Pulmonary artery endothelial cell (primary cell): ENCODE measurements around the gene PRKCQ. TPM values are rescaled to one million over a fixed set of nuclear protein-coding genes. Genes with fewer than 3 reads are reported as not detected.
"Not testable (repeated sequence)": the region's sequence is repeated elsewhere in the genome, so short reads cannot be mapped to it uniquely, and the experiment has no call there.

Experiments
- DNase-seq: peaks from one replicate; pipeline ENCODE4 v3.0.0-alpha.2; 2011; ENCODE audit warnings: low read depth, low spot score
- total RNA-seq: library from RNA; depleted of rRNA; stranded (reverse); fragments of >200 nt; gene quantifications from 2 replicates; pipeline ENCODE4 v1.2.3, GENCODE V29; 2014

The PRKCQ gene
- total RNA-seq, 1 donor from 2014 or later, result 0.33 TPM

DNA sequence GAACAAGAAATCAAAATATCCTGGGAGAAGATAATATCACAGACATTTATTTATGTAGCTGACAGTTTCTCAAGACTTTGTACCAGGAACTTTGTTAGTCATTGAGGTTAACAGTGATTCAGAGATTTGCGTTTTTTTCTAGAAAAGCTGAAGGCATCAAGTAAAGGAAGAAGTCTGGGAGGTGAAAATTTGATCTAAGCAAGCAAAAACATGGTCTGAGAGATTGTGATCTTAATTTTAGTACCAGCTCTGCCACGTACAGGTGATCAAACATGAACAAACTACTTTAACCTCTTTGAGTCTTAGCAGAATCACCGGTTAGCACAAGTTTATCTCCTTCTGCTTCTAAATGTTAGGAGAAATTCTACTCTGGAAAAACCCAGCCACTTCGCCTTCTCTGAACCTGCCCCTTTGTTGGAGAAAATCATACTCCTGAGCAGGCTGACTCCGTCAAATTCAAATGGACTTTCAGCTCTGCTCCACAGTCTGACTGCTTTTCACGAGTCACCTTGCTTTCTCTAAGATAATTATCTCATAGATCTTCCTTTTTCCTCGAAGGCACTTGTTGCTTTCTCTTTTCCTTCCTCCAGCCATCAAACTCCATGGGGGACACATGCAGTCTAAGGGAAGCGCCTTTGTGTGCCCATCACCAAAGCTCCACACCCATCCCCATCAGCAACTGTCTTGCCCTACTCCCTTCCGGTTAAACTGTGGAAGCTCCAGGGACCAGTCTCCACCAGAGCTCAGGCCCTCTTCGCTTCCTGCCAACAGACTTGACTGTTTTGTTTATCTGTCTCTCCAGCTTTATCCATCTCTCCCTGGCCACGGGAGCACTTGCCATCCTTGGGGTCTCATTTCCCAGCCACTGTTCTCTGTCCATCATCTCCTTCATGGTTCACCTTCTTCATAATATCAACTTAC is 86.3 kb downstream of the PRKCQ start:
- DNase-seq, result no peak

DNA sequence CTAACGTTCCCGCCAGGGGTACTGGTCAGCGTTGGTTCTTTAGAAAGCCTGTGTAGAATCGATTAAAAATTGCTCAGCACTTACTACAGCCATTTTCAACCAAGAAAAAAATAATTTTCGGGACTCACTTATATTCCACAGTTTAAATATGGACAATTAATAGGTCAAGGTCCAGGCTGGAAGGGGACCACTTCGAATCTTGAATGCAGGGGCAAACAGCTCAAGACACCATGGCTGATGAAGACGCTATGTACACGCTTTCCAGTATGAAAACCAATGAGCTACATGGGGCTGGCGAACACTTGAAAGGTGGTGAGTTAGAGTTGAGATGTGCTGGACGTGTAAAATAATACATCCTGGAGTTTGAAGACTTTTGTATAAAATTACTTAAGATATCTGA is 87.2 kb downstream of the PRKCQ start:
- DNase-seq, result no peak

DNA sequence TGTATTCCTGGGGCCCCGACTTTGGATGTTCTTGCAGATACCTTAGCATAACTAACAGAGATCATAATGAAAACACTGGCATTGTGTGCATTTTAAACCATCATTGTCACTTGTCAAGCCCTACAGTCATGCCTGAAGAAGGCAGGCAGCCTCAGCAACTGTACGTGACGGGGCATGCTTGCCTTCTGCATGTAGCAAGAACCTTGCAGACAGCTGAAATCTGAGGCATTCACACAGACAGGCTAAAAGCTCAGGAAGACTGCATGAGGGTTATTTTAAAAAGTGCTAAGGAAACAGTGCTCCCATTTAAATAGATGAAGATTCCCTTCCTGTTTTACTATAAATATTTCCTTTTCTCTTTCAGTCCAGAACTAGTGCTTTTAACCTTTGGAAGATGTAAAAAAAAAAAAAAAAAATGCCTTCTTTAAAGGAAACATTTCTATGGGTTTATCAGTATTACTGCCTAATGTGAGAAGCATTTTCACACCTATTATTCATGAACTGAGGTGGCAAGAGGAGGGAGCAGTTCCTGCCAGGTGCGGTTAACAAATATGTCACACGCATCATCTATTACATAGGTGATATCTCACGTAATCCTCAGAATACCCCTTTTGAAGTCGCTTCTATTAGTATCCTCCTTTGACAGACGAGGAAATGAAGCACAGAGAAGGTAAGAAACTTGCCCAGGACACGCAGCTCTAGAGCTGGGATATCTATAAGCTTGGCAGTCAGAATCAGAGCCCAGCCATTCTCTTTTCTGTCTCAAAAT is 88.1 kb downstream of the PRKCQ start:
- DNase-seq, result no peak

DNA sequence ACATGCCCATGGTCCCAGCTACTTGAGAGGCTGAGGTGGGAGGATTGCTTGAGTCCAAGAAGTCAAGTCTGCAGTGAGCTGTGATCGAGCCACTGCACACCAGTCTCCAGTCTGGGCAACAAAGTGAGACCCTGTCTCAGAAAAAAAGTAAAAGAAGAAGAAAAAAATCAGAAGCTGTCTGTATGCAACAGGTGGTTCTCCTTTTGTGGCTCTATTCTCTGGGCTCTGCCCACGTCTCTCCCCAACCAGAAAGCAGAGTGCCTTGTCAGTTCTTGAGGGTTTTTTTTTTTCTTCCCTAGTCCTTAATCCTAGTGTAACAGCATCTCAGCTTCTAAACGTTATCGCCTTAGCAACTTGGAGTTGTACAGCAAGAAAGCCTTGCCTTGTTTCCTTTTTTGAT is 89.5 kb downstream of the PRKCQ start:
- DNase-seq, result no peak

DNA sequence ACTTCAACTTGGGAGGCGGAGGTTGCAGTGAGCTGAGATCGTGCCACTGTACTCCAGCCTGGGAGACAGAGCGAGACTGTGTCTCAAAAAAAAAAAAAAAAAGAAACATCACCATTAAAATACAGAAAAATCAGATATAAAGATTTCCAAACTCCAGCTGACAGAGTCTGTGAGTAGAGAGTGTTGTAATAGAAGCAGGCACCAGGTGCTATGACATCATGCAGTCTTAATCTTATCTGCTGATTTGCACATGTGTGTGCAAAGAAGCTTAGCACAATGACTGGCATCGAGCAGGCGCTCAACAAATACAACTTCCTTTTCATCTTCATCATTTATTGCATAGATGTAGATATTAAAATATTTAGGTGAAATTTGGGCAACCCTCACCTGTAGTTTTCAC is 92.2 kb downstream of the PRKCQ start:
- no peak for DNase-seq

DNA sequence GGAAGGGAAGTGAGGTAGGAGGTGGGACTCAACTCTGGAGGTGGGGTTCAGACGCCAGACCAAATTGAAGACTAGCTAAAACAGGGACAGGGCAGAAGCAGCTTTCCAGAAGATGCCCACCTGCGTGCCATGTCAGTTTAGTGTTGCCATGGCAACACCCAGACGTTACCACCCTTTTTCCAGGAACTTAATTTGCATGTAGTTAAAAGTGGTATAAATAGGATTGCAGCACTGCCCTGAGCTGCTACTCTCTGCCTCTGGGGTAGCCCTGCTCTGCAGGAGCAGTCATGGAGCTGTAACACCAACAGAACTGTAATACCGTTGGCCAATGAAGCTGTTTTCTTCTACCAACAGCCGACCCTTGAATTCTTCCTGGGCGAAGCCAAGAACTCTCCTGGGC is 93.8 kb downstream of the PRKCQ start:
- no peak for DNase-seq

DNA sequence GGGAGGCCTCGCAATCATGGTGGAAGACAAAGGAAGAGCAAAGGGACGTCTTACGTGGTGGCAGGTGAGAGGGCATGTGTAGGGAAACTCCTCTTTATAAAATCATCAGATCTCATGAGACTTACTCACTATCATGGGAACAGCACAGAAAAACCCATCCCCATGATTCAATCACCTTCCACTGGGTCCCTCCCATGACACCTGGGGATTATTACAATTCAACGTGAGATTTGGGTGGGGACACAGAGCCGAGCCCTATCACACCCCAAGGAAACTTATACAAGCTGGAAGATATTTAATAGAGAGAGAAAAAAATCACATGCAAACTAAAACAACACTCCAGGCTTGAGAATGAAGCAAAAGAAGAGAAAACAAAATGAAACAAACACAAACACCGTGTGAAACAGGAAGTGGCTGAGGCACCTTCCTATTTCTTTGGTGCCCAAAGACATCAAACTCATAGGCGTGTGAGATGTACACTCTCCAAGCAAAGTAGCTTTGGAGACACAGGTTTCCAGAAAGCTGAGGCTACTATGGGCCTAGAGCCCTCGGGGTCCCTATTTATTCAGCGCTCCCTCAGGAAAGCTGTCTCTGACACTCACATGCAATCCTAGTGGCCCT is 97.2 kb downstream of the PRKCQ start:
- no peak for DNase-seq

DNA sequence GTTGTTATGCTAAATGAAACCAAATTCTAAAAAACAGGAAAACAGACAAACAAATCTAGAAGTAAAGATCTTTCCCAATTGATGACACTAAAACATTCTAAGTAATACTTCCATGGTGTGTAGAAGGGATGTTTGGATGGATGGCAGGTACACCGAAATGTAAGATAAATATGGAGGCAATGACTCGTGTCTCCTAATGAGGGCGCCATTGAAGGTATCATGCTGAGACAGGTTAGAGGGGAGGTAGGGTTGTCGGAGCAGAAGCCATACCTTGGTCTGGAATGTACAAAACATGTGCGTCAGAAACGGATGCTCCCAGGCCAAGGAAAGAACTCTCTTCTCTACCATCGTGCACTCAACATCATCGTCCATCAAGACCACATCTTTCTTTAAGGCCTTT is 101.4 kb downstream of the PRKCQ start:
- no peak for DNase-seq

DNA sequence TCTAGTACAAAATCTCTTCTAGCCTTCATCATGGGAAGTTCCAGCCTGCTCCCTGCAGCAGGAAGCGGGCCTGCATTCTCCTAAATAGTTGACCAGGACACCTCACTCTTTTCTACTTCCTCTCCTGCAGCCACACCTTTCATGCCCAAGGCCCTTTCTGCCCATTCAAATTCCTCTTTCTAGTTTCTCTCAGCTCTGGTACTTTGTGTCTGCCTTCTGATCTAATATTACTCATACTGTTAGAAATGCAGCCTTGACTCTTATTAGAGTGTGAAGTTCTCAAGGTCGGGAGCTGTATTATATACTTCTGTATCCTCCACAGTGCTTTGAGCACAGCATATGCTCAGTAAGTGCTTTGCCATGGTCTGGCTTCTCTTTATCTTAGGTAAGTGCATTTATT is 103.1 kb downstream of the PRKCQ start:
- DNase-seq, result no peak

DNA sequence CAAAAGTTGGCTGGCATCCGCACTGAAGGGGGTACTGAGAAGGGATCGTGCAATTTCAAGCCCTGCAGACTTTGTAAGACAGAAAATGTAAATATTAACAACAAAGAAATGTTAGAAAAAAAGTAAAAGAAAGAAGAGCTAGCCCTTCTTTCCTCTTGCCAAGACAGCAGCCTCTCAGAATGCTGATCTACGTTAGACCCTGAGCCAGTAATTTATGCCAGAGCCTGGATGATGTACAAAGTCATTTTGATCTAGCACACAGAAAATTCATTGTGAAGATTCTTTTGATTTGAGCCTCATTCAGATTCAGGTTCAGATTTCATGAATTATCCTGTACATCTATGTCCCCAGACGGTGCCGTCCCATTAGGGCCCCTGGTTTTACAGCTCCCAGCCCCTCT is 105.2 kb downstream of the PRKCQ start:
- DNase-seq, result no peak

DNA sequence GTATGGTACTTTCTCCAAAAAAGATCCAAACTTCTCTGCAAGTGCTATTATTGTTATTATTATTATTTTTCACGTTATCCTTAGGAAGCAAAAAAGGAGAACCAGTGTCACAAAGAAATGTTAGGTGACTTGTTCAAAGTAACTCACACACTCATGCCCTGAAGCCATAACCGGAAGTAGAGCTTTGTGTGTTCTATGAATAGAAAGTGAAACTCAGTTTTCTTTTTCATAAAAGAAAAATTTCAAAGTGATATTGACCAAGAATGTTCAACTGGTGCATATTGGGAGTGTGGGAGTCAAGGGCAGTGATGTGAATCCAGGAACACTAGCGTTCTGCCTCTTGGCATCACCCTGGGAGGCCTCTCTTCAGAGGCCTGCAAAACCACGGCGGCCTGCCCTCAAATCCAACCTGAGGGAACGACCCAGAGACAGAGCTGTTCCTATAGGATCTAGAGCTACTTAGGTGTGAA is 106.1 kb downstream of the PRKCQ start:
- DNase-seq, result no peak

DNA sequence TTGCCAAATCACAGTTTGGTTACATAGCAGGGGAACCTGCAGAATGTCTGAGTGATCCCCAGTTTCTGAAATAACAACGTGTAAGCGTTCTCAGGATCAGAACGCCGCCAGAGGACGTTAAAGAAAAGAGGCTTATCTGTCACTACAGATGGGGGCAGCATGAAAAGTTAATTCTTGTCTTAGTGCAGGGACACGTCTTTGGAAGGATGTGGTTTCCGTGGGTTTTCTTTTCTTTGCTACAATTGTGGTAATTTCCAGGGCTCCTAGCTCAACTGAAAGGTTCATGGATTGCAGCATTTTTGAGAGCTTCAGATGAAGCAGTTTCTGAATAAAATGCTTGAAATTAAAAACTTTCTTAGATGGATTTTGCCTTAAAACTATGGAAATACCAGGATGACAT is 106.6 kb downstream of the PRKCQ start:
- no peak for DNase-seq

DNA sequence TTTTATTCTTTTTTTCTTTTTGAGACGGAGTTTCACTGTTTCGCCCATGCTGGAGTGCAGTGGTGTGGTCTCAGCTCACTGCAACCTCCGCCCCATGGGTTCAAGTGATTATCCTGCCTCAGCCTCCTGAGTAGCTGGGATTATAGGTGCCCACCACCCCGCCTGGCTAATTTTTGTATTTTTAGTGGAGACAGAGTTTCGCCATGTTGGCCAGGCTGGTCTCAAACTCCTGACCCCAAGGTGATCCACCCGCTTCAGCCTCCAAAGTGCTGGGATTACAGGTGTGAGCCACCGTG is 107.4 kb downstream of the PRKCQ start:
- DNase-seq, result not testable (repeated sequence)

DNA sequence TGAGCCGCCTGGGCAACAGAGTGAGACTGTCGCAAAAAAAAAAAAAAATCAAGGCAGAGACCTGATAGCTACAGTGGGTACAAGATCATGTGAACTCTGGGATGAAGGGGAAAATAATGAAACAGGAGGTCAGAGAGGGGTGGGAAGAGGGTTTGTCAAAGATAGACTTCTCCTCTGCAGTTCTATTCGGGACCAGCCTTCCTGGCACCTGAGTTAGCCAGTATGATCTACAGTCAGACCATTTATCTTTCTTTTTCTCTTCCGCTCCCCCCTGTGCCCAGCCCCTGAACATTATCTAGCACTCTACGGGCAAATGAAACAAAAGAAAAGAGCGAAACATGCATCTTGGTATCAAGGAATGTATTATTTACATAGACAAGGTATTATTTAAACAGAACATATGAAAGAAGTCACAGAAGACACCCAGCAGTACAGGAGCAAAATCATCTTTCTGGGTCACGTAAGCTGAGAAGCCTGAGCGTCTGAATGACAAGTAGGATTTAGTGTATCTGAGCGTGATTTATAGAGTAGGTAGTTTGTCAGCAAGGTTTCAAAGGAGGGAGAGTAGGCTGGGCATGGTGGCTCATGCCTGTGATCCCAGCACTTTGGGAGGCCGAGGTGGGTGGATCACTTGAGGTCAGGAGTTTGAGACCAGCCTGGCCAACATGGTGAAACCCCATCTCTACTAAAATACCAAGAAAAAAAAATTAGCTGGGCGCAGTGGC is 109.0 kb downstream of the PRKCQ start:
- DNase-seq, result no peak

DNA sequence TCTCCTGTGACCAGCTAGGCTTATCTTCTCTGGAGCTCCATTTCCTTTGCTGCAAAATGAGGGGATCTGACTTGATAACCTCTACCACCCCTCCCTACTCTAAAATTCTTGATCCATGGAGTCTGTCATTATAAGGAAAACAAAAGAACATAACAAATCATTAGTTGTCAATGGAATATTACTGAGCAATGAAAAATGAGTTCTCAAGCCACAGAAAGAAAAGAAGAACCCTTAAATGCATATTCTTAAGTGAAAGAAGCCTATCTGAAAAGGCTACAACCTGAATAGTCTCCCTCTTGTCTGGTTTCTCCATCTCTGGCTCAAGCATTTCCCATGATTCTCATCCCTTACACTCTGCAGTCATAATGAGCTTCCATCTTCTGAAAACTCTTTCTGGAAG is 110.4 kb downstream of the PRKCQ start:
- DNase-seq, result no peak

DNA sequence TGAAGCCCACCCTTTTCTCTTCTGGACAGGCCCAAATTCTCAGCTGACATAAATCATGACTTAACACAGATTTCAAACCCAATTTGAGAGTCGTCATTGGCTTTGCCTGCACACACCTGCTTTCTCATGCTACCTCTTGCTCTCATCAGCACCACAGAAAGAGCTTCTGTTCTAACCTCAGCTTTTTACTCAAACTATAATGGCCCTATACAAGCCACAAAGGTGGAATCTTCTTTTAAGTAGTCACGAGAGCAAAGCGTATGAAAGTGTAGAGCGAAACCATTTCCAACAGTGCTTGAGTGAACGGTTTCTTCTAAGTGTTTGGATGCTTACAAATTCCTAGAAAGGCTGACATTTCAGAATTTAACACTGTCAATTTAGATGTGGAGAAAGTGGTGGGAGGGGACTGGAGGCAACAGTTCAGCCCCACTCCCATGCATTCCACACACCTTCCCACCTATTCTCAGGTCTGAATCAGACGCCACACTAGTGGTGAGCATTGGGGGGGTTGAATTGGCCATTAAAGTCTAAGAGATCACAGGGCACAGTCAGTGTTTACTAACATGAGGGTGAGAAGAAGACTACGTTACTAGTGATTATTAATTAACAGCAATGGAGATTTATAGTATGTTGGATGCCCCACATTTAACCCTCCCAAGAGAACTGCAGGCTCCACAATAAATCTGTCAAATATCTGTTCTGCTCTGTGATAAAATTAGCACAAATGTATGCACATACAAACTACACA is 114.0 kb downstream of the PRKCQ start:
- no peak for DNase-seq

DNA sequence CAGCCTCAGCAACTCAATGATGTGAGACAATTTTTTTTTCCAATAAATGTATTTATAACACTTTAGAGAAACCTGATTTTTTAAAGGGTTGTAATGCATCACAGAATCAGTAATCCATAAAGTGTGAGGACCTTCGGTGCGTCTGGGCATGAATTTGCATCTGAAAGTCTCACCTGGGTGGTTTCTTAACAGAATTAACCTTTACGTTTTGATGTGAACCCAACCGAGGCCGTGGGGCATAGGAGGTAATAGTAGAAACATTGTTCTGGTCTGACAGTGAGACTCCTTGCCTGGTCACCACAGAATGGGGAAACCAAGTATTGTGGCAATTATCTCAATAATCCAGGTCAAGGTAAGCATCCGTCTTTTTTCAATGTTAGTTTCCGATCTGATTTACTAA is 114.6 kb downstream of the PRKCQ start:
- no peak for DNase-seq

DNA sequence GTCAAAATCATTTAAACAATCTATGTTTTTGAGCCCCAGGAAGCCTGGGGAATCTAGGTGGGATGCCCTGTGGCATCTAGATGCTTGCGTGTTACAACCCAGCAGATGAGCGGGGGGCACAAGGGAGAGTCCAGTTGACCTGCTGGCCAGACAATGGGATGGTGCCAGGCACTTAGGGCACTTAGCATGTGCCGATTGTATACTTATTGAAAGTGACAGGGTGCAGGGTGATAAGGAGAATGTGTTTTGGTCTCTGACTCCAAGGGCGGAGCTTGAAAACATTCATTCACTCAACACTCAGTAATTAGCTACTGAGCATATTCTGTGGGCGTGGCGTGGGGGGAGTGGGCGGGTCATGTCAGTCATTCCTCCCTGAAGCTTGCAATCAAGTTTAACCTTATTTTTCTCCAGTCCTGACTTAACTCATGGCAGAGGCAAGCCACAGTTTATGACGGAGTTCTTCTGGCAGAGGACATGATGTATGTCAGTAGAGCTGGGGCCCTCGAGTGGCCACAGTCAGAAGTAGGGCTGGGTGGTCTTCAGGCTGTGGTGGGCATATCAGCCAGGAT is 115.1 kb downstream of the PRKCQ start:
- no peak for DNase-seq

DNA sequence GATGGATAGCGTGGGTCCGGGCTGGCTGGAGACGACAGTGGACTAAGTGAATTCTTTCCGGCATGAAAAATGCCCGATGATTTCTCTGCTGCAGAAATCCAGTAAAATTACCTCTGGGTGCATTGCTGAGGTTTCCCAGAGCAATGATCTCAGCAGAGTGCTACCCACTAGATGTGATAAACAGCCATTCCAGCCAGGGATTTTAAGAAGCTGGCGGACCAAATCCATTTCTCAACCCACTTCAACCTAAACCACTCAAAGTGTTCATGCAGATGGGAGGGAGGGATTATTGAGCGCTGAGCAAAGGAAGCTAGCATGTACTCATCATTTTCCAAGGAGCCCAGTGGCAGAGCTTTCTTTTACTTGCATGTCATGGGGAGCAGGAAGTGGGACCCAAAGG is 116.7 kb downstream of the PRKCQ start:
- DNase-seq, result no peak

DNA sequence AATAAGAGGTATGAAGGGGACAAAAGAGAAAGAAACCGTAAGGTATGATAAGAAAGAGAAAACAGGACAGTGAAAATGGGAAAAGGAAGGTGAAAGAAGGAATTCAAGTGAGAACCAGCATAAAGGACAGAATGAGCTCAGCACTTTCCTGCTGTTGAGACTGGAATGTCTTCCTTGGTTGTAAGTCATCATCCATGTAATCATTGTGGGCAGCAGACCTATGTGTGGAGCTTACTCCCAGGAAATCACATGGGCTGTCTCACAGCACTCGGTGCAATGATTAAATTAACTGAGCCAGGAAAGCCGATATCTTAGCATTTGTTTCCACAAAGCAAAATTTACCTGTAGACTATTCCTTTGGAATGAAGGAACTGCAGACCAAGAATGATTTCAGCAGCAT is 118.1 kb downstream of the PRKCQ start:
- DNase-seq, result no peak
